ENCODE data around the gene C1R. TPM values are rescaled to one million over a fixed set of nuclear protein-coding genes. Genes with fewer than 3 reads are reported as not detected.

The C1R gene
- total RNA-seq, 2 experiments from 2014 or later = 0.30 TPM; not detected in 1

DNA sequence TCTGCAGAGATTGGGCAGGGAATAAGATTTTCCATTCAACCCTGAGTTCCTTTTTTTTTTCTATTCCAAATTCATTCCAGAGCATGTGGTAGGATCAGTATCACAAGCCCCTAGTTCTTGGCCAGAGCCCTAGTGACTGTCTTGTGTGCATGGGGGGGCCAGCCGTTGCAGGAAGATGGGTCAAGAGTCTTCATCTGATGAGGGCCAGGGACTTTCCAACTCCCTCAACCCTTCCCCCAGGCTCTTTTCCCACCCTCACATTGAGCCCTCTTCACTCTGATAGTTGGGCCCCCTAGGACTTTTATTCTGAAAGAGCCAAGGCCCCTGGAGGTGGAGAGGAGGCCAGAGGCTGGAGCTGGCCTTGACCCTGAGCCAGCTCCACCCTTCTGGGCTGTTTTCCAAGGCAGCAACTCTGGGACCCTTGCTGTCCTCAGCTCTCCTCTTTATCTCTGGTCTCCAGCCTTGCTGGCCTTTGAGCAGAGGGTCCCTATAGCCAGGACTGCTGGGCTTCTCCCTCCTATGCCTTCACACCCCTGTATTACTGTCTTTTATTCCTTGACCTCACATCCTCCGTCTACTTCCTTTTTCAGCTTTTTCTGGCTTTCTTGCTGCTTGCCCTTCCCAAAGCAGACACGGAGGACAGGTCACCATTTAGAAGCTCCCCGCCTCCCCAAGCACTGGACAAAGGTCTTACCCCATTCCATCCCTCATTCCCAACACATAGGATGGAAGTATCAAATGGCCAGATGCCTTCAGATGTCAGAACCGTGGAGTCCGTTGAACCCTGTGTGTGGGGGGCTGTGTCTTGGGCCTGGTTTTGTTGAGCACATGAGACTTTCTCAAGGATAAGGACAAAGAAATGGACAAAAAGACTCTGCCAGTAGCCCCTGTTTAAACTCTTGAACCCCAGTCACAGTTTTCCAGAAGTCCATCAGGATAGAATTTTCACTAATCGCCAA lies 30.8 kb upstream of the C1R start:
- CTCF ChIA-PET (ENCODE audit: unreplicated experiment) = no interaction called here
- H4K20me1 ChIP-seq (ENCODE audit: insufficient read depth, low read length) = no peaks in the 10 kb centered on the region
- H3K4me2 ChIP-seq (ENCODE audit: low read length) = no peak overlapping the region
- POLR2A ChIA-PET = interaction anchor here (0.6 kb wide), 1 partner anchor 12 kb away, joined by 3 read pairs; no protein-coding TSS in a partner anchor
- no peaks in the 10 kb centered on the region for H3K4me1 ChIP-seq (ENCODE audit: insufficient read depth, low read length, poor library complexity, severe bottlenecking)
- TF ChIP-seq, protein P1, sequence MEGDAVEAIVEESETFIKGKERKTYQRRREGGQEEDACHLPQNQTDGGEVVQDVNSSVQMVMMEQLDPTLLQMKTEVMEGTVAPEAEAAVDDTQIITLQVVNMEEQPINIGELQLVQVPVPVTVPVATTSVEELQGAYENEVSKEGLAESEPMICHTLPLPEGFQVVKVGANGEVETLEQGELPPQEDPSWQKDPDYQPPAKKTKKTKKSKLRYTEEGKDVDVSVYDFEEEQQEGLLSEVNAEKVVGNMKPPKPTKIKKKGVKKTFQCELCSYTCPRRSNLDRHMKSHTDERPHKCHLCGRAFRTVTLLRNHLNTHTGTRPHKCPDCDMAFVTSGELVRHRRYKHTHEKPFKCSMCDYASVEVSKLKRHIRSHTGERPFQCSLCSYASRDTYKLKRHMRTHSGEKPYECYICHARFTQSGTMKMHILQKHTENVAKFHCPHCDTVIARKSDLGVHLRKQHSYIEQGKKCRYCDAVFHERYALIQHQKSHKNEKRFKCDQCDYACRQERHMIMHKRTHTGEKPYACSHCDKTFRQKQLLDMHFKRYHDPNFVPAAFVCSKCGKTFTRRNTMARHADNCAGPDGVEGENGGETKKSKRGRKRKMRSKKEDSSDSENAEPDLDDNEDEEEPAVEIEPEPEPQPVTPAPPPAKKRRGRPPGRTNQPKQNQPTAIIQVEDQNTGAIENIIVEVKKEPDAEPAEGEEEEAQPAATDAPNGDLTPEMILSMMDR (conservative IDR thresholded peaks at IDR 0.05; ENCODE audit: low read length) = no peak
- no peak for TF ChIP-seq EZH2phosphoT487 (IDR thresholded peaks at IDR 0.05; ENCODE audit: borderline replicate concordance, low read depth, low read length)
- no peaks in the 10 kb centered on the region for H3K9me3 ChIP-seq (ENCODE audit: low read length)
- intact Hi-C loops (cut with micrococcal nuclease; ENCODE audit: unreplicated experiment) = no loop called here
- BruUV-seq (replicated peaks) = no TSS peak
- no peaks in the 10 kb centered on the region for H3K9me2 ChIP-seq (ENCODE audit: insufficient read depth, low read length)
- H3K27ac ChIP-seq (ENCODE audit: low read depth, low read length, poor library complexity, severe bottlenecking) = no peak overlapping the region
- DNase-seq (ENCODE audit: low spot score) = no peak
- no peak overlapping the region for H2AFZ ChIP-seq (ENCODE audit: low read length)
- H3K36me3 ChIP-seq (ENCODE audit: insufficient read depth, low read length) = no peaks in the 10 kb centered on the region
- no peak overlapping the region for H3K4me3 ChIP-seq (ENCODE audit: low read depth, low read length, poor library complexity, severe bottlenecking)
- H3K79me2 ChIP-seq (ENCODE audit: insufficient read depth, low read depth, low read length) = no peaks in the 10 kb centered on the region

DNA sequence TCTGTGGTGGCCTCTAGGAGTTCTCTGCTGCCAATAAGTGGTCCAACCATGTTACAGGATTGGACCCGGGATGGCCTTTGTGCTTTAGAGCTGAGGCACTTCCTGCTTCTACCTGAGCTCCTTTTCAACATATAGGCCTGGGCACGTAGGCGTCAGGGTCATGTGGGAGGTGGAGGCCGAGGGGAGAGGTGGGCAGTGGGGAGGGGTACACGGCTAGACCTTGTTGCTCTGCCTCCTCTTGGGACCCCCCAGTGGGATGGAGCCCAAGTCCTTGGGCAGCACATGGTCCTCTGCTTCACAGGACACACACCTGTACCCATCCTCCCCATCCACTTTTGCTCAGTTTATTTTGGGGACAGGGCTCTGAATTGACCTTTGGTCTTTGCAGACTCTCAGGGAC lies 29.1 kb upstream of the C1R start:
- H3K4me3 ChIP-seq (ENCODE audit: low read depth, low read length, poor library complexity, severe bottlenecking) = no peak overlapping the region
- ChIA-PET POLR2A (no interaction called here), CTCF (ENCODE audit: unreplicated experiment) (no interaction called here)
- no peaks in the 10 kb centered on the region for H3K9me2 ChIP-seq (ENCODE audit: insufficient read depth, low read length)
- H3K4me1 ChIP-seq (ENCODE audit: insufficient read depth, low read length, poor library complexity, severe bottlenecking) = no peaks in the 10 kb centered on the region
- no peaks in the 10 kb centered on the region for H3K36me3 ChIP-seq (ENCODE audit: insufficient read depth, low read length)
- intact Hi-C loops (cut with micrococcal nuclease; ENCODE audit: unreplicated experiment) = no loop called here
- H2AFZ ChIP-seq (ENCODE audit: low read length) = no peak overlapping the region
- no peak for TF ChIP-seq EZH2phosphoT487 (IDR thresholded peaks at IDR 0.05; ENCODE audit: borderline replicate concordance, low read depth, low read length)
- TF ChIP-seq, protein P1 (conservative IDR thresholded peaks at IDR 0.05; ENCODE audit: low read length) = no peak
- H3K79me2 ChIP-seq (ENCODE audit: insufficient read depth, low read depth, low read length) = no peaks in the 10 kb centered on the region
- H4K20me1 ChIP-seq (ENCODE audit: insufficient read depth, low read length) = no peaks in the 10 kb centered on the region
- BruUV-seq (replicated peaks) = no TSS peak
- no peak overlapping the region for H3K27ac ChIP-seq (ENCODE audit: low read depth, low read length, poor library complexity, severe bottlenecking)
- no peak for DNase-seq (ENCODE audit: low spot score)
- H3K4me2 ChIP-seq (ENCODE audit: low read length) = no peak overlapping the region
- no peaks in the 10 kb centered on the region for H3K9me3 ChIP-seq (ENCODE audit: low read length)

DNA sequence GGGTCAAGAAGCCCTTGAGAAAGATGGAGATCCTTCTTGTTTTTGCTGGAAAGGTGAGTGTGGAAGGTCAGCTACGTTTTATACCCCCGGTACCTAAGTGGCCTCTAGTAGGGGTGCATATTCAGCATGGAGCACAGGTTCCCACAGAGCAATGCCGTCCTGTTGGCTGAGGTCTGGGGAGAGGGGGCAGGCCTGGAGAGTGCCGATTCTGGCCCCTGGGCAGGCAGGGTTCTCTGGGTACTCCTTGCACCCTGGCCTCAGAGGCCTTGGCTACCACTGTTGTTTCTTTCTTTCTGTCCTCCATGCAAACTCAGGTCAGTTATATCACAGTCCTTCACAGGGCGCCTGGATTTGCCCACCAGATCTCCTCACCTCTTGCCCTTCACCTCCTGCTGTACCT lies 27.9 kb upstream of the C1R start:
- H3K79me2 ChIP-seq (ENCODE audit: insufficient read depth, low read depth, low read length) = no peaks in the 10 kb centered on the region
- TF ChIP-seq, protein P1 (conservative IDR thresholded peaks at IDR 0.05; ENCODE audit: low read length) = no peak
- TF ChIP-seq EZH2phosphoT487 (IDR thresholded peaks at IDR 0.05; ENCODE audit: borderline replicate concordance, low read depth, low read length) = no peak
- no TSS peak for BruUV-seq (replicated peaks)
- DNase-seq (ENCODE audit: low spot score) = no peak
- intact Hi-C loops (cut with micrococcal nuclease; ENCODE audit: unreplicated experiment) = no loop called here
- no peaks in the 10 kb centered on the region for H3K4me1 ChIP-seq (ENCODE audit: insufficient read depth, low read length, poor library complexity, severe bottlenecking)
- H3K4me3 ChIP-seq (ENCODE audit: low read depth, low read length, poor library complexity, severe bottlenecking) = no peak overlapping the region
- H3K4me2 ChIP-seq (ENCODE audit: low read length) = no peak overlapping the region
- no peaks in the 10 kb centered on the region for H3K36me3 ChIP-seq (ENCODE audit: insufficient read depth, low read length)
- POLR2A ChIA-PET = no interaction called here
- H3K9me2 ChIP-seq (ENCODE audit: insufficient read depth, low read length) = no peaks in the 10 kb centered on the region
- CTCF ChIA-PET (ENCODE audit: unreplicated experiment) = interaction anchor here (0.5 kb wide), 1 partner anchor 10 kb away, joined by 4 read pairs; no protein-coding TSS in a partner anchor
- no peak overlapping the region for H3K27ac ChIP-seq (ENCODE audit: low read depth, low read length, poor library complexity, severe bottlenecking)
- H4K20me1 ChIP-seq (ENCODE audit: insufficient read depth, low read length) = no peaks in the 10 kb centered on the region
- no peaks in the 10 kb centered on the region for H3K9me3 ChIP-seq (ENCODE audit: low read length)
- no peak overlapping the region for H2AFZ ChIP-seq (ENCODE audit: low read length)
